Measurements from ENCODE around the gene MAGEA9B. TPM values are rescaled to one million over a fixed set of nuclear protein-coding genes. Genes with fewer than 3 reads are reported as not detected.

MAGEA9B gene
- total RNA-seq, 1 experiment from 2014 or later: 0.47 TPM

DNA sequence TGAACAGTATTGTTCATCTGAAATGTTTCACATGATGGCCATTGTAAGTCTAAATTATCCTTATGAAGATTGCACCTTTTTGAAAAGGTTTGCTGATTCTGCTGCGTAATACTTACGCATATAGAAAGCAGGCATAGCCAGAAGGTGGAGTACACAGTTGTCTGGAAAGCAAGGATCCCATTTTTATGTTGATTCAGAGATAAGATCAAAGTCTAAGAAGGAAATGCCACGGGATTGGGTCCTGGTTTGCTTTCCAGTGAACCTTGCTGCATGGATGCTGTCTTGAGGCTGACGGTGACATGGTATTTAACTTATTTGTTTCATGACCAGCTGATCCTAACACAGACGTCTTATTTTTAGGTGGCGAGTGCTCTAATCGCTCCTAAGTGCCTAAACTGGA is 15.5 kb downstream of the MAGEA9B start:
- Histone ChIP-seq H3K27ac (ENCODE audit: low read depth, low read length) (no peak overlapping the region), H3K9ac (ENCODE audit: low read length) (no peak overlapping the region), H3K79me2 (ENCODE audit: insufficient read depth, low read length) (no peaks in the 10 kb centered on the region), H3K36me3 (ENCODE audit: control insufficient read depth in 1 of 2, insufficient read depth in 2 of 2, low read length in 2 of 2) (no peaks in the 10 kb centered on the region), H3K9me3 (ENCODE audit: control insufficient read depth in 1 of 2, insufficient read depth in 1 of 2, low read depth in 1 of 2, low read length in 2 of 2) (no peaks in the 10 kb centered on the region), H3K4me3 (replicated peaks in 1 of 2; ENCODE audit: low read depth in 1 of 2, low read length in 2 of 2) (no peak overlapping the region), H3K4me1 (ENCODE audit: control insufficient read depth in 1 of 2, insufficient read depth in 2 of 2, low read length in 2 of 2) (no peaks in the 10 kb centered on the region), H3K9me2 (ENCODE audit: insufficient read depth) (no peaks in the 10 kb centered on the region), H3K27me3 (ENCODE audit: insufficient read depth, low read length) (no peaks in the 10 kb centered on the region), H3K4me2 (ENCODE audit: low read length) (no peak overlapping the region), H4K20me1 (ENCODE audit: insufficient read depth) (no peaks in the 10 kb centered on the region), H2AFZ (ENCODE audit: low read depth, low read length, poor library complexity, severe bottlenecking) (no peak overlapping the region)
- RAD21 ChIA-PET (ENCODE audit: low non-redundant PET in 1 of 2, low total read pairs in 2 of 2, uncharacterized antibody in 2 of 2, unreplicated experiment in 2 of 2): no interaction called here
- POLR2A ChIA-PET: no interaction called here
- intact Hi-C loops (cut with micrococcal nuclease): no loop called here
- TF ChIP-seq CTCF (IDR thresholded peaks at IDR 0.05 in 2 of 3, conservative IDR thresholded peaks at IDR 0.05 in 1 of 3; ENCODE audit: borderline replicate concordance in 1 of 3, insufficient read depth in 1 of 3, low read depth in 2 of 3, low read length in 2 of 3): no peak
- no peak for TF ChIP-seq ZBTB33 (IDR thresholded peaks at IDR 0.05; ENCODE audit: extremely low read depth, insufficient replicate concordance, low read length)
- TF ChIP-seq ELF1 (IDR thresholded peaks at IDR 0.05; ENCODE audit: borderline replicate concordance, low read depth): no peak
- TF ChIP-seq ZFX (IDR thresholded peaks at IDR 0.05): no peak
- no peak for TF ChIP-seq EZH2phosphoT487 (IDR thresholded peaks at IDR 0.05; ENCODE audit: borderline replicate concordance)
- no peak for TF ChIP-seq ATF3 (IDR thresholded peaks at IDR 0.05)
- no TSS peak for BruUV-seq (replicated peaks)
- no peak for ATAC-seq
- CTCF ChIA-PET: no interaction called here
- DNase-seq (ENCODE audit: low read depth, low spot score): no peak

All from HCT116 (cell line).